Sigmoid colon (tissue), 4 donors: ENCODE measurements around the gene VEZF1.

Experiments used
- CTCF ChIP-seq, 4 experiments: fragments of 450-650 bp in 3 of 4; fragments of 200-600 bp in 1 of 4; IDR thresholded peaks; one replicate each; pipeline ENCODE4 v1.5.1; 2016 to 2019; ENCODE audit warnings: antibody characterized with exemption in 4 of 4, mild to moderate bottlenecking in 3 of 4, moderate library complexity in 2 of 4
- EP300 ChIP-seq, 4 donors: sonication (generic); formaldehyde crosslinking; IDR thresholded peaks; one replicate each; pipeline ENCODE4 v1.6.1; 2017; ENCODE audit warnings: antibody characterized with exemption in 4 of 4
- POLR2A ChIP-seq, 2 donors: fragments of 450-650 bp; IDR thresholded peaks; one replicate each; pipeline ENCODE4 v1.6.1; 2016; ENCODE audit warnings: antibody characterized with exemption in 2 of 2, mild to moderate bottlenecking in 2 of 2, moderate library complexity in 2 of 2
- POLR2AphosphoS5 ChIP-seq, 4 donors: sonication (generic); formaldehyde crosslinking; IDR thresholded peaks; one replicate each; pipeline ENCODE4 v1.6.1; 2017; ENCODE audit warnings: antibody characterized with exemption in 4 of 4

- no peak for TF ChIP-seq CTCF (IDR thresholded peaks at IDR 0.05)
- TF ChIP-seq POLR2AphosphoS5 (IDR thresholded peaks at IDR 0.05), result no peak
- TF ChIP-seq POLR2A (IDR thresholded peaks at IDR 0.05), result no peak
- no peak for TF ChIP-seq EP300 (IDR thresholded peaks at IDR 0.05)
These were observed 38.4 kb downstream of the VEZF1 start for GRCh38 chr17:57949649-57950048.
